RPMI8226 (cell line): ENCODE data around the gene PFDN1.

ENCODE experiments used
- DNase-seq: peaks from one replicate; pipeline ENCODE4 v3.0.0-alpha.2; 2015

PFDN1 gene

GRCh38 chr5:140236891-140237598 is 65.9 kb downstream of the PFDN1 start:
- no peak for DNase-seq

- DNase-seq: no peak
Measured at GRCh38 chr5:140235791-140236551, 66.9 kb downstream of the PFDN1 start.

GRCh38 chr5:140234377-140234989 is 68.4 kb downstream of the PFDN1 start:
- DNase-seq: no peak

GRCh38 chr5:140232731-140233130 is 70.2 kb downstream of the PFDN1 start:
- DNase-seq: no peak

GRCh38 chr5:140230373-140230772 is 72.5 kb downstream of the PFDN1 start:
- no peak for DNase-seq

- no peak for DNase-seq
Measured at GRCh38 chr5:140228364-140228837, 74.5 kb downstream of the PFDN1 start.

- no peak for DNase-seq
Measured at GRCh38 chr5:140227046-140227445, 75.9 kb downstream of the PFDN1 start.

GRCh38 chr5:140225396-140225795 is 77.5 kb downstream of the PFDN1 start:
- no peak for DNase-seq

GRCh38 chr5:140224658-140225057 is 78.2 kb downstream of the PFDN1 start:
- no peak for DNase-seq

GRCh38 chr5:140223567-140223966 is 79.3 kb downstream of the PFDN1 start:
- no peak for DNase-seq

- no peak for DNase-seq
Measured at GRCh38 chr5:140222416-140222815, 80.5 kb downstream of the PFDN1 start.

GRCh38 chr5:140221697-140222223 is 81.1 kb downstream of the PFDN1 start:
- no peak for DNase-seq

GRCh38 chr5:140220698-140221064 is 82.2 kb downstream of the PFDN1 start:
- no peak for DNase-seq

- DNase-seq: no peak
Measured at GRCh38 chr5:140220032-140220697, 82.7 kb downstream of the PFDN1 start.

- no peak for DNase-seq
Measured at GRCh38 chr5:140219068-140219991, 83.6 kb downstream of the PFDN1 start.

- DNase-seq: no peak
Measured at GRCh38 chr5:140217299-140218026, 85.4 kb downstream of the PFDN1 start.

GRCh38 chr5:140216478-140217074 is 86.3 kb downstream of the PFDN1 start:
- no peak for DNase-seq

GRCh38 chr5:140215276-140215675 is 87.6 kb downstream of the PFDN1 start:
- no peak for DNase-seq

- peak; percentile 81 for DNase-seq
Measured at GRCh38 chr5:140214831-140215230, 88.1 kb downstream of the PFDN1 start.

- DNase-seq: no peak
Measured at GRCh38 chr5:140213370-140213983, 89.4 kb downstream of the PFDN1 start.
